Uterine smooth muscle cell (primary cell): Measurements from ENCODE around the gene AFDN. TPM values are rescaled to one million over a fixed set of nuclear protein-coding genes. Genes with fewer than 3 reads are reported as not detected.

ENCODE experiments used
- total RNA-seq: library from RNA; depleted of rRNA; stranded (reverse); fragments of >200 nt; gene quantifications from 2 replicates; pipeline ENCODE4 v1.2.3, GENCODE V29; 2014

Gene AFDN
- total RNA-seq, result 83.5 and 99.6 TPM in 2 replicates

GRCh38 chr6:167826896-167827582 is at the start of gene AFDN:
TSS of gene AFDN (plus strand) at chr6:167826911. CDS start at chr6:167827133, 222 bp downstream.

GRCh38 chr6:167997642-167998041 is 170.9 kb downstream of the AFDN start, which contains the start of gene KIF25:
TSS of gene KIF25 (plus strand) at chr6:167997671. CDS start at chr6:168029586, 31,915 bp downstream.

Other genes starting within 250 kb of the AFDN start
- gene KIF25, start 170.8 kb downstream of the AFDN start, total RNA-seq, result not detected in 2 replicates